ENCODE data around the gene MORN5.
"Not testable (repeated sequence)": the region's sequence is repeated elsewhere in the genome, so short reads cannot be mapped to it uniquely, and the experiment has no call there.

DNA sequence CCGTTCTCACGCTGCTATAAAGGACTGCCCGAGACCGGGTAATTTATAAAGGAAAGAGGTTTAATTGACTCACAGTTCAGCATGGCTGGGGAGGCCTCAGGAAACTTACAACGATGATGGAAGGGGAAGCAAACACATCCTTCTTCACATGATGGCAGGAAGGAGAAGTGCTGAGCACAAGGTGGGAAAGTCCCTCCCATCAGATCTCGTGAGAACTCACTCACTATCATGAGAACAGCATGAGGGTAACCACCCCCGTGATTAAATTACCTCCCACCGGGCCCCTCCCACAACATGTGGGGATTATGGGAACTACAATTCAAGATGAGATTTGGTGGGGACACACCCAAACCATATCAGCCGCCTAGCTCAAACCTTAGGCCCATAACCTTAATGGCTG is 42.5 kb upstream of the MORN5 start:
- not testable (repeated sequence) for TF ChIP-seq POLR2AphosphoS5, POLR2A (IDR thresholded peaks at IDR 0.05)
- TF ChIP-seq, protein P1, sequence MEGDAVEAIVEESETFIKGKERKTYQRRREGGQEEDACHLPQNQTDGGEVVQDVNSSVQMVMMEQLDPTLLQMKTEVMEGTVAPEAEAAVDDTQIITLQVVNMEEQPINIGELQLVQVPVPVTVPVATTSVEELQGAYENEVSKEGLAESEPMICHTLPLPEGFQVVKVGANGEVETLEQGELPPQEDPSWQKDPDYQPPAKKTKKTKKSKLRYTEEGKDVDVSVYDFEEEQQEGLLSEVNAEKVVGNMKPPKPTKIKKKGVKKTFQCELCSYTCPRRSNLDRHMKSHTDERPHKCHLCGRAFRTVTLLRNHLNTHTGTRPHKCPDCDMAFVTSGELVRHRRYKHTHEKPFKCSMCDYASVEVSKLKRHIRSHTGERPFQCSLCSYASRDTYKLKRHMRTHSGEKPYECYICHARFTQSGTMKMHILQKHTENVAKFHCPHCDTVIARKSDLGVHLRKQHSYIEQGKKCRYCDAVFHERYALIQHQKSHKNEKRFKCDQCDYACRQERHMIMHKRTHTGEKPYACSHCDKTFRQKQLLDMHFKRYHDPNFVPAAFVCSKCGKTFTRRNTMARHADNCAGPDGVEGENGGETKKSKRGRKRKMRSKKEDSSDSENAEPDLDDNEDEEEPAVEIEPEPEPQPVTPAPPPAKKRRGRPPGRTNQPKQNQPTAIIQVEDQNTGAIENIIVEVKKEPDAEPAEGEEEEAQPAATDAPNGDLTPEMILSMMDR (IDR thresholded peaks at IDR 0.05 in 8 of 11, conservative IDR thresholded peaks at IDR 0.05 in 3 of 11) = not testable (repeated sequence)

Data from spleen (tissue), 7 donors.